ENCODE results near the gene CLIP1.

DNA sequence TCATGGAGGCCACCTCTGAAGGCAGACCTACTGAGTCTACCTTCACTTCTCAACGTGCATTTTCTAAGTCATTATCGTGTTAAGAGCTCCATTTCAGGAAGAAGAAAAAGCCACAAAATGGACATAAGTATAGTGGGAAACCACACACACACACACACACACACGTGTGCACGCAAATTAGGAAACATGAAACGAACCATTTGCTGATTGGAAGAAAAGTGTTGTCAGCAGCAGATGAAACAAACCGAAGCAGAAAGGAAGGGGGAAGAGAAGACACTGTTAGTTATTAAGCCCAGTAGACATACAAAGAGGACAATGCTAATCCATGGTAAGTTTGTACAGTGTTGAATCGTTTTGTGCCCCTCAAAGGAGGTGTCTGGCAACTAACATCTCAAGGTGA lies 146.2 kb downstream of the CLIP1 start:
- TF ChIP-seq SUZ12 (IDR thresholded peaks at IDR 0.05; ENCODE audit: extremely low read depth, insufficient read depth, insufficient read length) (no peak), ZNF274 (IDR thresholded peaks at IDR 0.05; ENCODE audit: low read depth, low read length) (no peak)

All from NT2/D1 (cell line).